Measurements from ENCODE around the gene CHRNG.
"Not testable (repeated sequence)": the region's sequence is repeated elsewhere in the genome, so short reads cannot be mapped to it uniquely, and the experiment has no call there.

CHRNG gene

DNA sequence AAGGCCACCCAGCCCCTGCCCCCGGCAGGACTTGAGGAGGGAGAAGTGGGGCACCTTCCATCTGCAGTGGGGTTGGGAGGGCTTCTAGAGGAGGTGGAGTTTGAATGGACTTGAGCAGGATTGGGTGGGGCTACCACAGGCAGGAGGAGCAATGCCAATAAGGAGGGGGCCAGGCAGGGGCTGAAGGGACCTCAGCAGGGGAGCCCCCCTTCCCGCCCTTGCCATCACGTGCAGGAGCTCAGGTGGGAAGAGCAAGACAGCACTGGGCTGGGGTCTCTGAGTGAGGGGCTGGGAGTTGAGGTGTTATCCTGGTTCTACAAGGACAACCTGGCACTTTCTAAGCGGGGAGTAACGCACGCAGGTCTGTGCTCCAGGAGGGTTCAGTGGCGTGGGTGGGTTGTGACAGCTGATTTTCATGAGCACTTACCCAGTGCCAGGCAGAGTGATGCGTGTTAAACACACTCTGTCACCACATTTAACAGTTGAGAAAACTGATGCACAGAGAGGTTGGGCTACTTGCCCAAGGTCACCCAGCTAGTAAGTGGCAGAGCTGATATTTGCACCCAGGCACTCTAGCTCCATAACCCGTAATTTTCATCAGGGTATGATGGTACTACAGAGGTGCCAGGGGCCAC, 8.7 kb upstream of the CHRNG start:
- ATAC-seq (no peak), DNase-seq (no peak)
- peak overlapping the region in 1 of 2 donors; percentile 92 for H3K27ac Mint-ChIP-seq
- H3K27me3 Mint-ChIP-seq, result peaks cover 73% of the 10 kb centered on the region
- H3K9me3 Mint-ChIP-seq, result no peaks in the 10 kb centered on the region
- peaks cover 15% of the 10 kb centered on the region for H3K4me1 Mint-ChIP-seq
- no peak overlapping the region for H3K4me3 Mint-ChIP-seq

DNA sequence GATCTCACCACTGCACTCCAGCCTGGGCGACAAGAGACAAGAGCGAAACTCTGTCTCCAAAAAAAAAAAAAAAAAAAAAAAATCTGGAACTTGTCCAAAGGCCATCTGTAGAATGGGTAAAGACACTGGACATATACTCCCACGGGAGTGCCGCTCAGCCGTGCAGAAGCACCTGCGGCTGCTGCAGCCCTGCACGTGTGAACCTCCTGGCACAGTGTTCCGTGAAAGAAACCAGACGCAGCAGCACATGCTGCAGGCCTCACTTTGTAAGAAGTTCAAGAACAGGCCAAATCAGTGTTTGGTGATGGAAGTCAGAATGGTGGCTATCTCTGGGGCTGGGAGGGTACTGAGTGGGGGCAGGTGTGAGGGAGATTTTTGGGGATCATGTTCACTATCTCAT, 7.1 kb upstream of the CHRNG start:
- H3K27me3 Mint-ChIP-seq, result peaks cover 69% of the 10 kb centered on the region
- H3K4me3 Mint-ChIP-seq, result no peak overlapping the region
- H3K27ac Mint-ChIP-seq, result no peak overlapping the region
- no peak for DNase-seq
- no peaks in the 10 kb centered on the region for H3K9me3 Mint-ChIP-seq
- no peak for ATAC-seq
- peaks cover 15% of the 10 kb centered on the region for H3K4me1 Mint-ChIP-seq

DNA sequence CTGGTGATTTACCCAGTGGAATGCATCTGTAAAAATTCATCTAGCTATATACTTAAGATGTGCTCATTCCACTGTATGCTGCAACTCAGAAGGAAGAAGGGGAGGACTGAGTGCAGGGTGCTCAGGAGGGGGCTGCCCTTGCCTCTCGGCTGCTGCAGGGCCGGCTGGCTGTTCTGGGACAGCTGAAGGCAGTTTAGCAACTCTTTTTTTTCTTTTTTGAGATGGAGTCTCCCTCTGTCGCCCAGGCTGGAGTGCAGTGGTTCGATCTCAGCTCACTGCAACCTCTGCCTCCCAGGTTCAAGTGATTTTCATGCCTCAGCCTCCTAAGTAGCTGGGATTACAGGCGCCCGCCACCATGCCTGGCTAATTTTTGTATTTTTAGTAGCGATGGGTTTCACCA, 6.7 kb upstream of the CHRNG start:
- not testable (repeated sequence) for H3K27ac Mint-ChIP-seq, DNase-seq, ATAC-seq, H3K4me3 Mint-ChIP-seq, H3K9me3 Mint-ChIP-seq
- Mint-ChIP-seq H3K27me3 (peaks cover 69% of the 10 kb centered on the region), H3K4me1 (peaks cover 15% of the 10 kb centered on the region)

DNA sequence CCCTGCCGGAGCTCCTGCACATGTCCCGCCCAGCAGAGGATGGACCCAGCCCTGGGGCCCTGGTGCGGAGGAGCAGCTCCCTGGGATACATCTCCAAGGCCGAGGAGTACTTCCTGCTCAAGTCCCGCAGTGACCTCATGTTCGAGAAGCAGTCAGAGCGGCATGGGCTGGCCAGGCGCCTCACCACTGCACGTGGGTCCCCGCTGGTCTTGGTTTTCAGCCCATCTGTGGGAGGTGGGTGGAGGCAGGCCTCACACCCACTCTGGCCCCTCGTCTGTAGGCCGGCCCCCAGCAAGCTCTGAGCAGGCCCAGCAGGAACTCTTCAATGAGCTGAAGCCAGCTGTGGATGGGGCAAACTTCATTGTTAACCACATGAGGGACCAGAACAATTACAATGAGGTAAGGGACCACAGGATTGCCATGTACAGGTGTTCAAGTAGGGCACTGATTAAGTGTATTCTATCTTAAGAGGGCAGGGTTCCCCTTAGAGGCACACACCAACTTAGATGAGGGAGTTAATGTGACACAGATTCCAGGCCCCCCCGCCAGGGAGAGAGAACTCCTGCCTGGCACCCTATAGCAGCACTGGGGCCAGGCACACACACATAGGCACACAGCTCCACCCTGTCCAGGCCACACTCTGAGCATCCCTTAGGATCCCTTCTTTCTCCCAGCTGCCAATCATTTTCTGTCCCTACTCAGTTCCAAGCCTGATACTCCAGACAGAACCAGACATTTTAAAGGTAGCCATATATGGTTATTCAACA, 5.4 kb upstream of the CHRNG start:
- no peak overlapping the region for H3K4me3 Mint-ChIP-seq
- H3K27ac Mint-ChIP-seq, result no peak overlapping the region
- ATAC-seq (no peak), DNase-seq (no peak)
- H3K4me1 Mint-ChIP-seq, result peaks cover 14% of the 10 kb centered on the region
- H3K9me3 Mint-ChIP-seq, result no peaks in the 10 kb centered on the region
- H3K27me3 Mint-ChIP-seq, result peaks cover 69% of the 10 kb centered on the region

DNA sequence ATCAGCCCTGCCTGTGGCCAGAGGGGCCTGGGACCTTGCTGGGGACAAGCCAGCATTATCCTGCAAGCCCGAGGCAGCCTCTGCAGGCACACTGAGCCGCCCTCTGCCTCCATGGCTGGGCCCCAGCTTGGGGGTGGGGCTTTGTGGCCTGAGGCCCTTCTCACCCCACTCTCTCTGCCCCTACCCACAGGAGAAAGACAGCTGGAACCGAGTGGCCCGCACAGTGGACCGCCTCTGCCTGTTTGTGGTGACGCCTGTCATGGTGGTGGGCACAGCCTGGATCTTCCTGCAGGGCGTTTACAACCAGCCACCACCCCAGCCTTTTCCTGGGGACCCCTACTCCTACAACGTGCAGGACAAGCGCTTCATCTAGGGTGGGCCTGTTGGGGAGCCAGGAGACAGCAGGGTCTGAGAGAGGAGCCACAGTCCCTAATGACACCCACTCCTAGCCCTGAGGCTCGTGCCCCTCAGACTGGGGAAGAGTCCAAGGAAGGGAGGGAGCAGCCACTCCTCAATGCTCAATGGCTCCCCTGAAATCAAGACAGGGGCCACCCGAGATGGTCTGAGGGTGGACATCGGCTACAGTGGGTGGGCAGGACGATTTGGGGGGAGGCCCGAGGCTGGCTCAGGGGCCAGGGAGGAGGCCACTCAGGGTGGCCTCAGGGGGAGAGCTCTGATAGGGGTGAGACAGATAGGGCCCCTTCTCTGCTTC, 4.4 kb upstream of the CHRNG start:
- Mint-ChIP-seq H3K27ac (no peak overlapping the region), H3K9me3 (no peaks in the 10 kb centered on the region), H3K4me3 (no peak overlapping the region), H3K4me1 (peaks cover 14% of the 10 kb centered on the region), H3K27me3 (peaks cover 64% of the 10 kb centered on the region)
- ATAC-seq (no peak), DNase-seq (no peak)

DNA sequence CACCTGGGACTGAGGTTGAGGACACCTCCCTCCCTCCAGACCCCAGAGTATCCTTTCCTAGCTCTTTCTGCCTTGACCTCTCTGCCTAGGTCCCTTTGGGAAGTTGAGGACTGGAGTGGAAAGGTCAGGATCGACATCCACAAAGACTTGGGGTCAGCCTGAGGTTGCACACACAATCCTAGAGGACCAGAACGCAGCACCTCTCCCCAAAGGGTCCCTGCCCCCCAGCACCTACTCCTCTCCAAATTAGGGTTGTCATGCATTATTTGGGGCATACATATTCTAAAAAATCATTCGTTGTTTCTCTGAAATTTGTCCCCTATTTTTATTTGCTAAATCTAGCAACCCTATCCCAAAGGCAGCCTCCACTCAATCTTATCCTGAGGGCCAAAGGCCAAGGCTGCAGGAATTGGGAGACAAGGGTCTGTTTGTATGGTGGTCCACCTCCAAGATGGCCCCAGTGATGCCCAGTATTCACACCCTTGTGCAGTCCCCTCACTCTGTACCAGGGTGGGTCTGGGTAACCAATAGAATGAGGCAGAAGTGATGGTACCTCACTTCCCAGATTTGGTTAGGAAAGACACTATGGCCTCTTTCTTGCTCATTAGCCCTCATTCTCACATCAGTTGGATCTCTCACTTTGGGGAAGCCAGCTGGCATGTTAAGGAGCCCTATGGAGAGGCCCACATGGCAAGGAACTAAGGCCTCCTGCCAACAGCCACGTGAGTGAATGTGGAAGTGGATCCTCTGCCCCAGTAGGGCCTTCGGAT, 3.5 kb upstream of the CHRNG start:
- H3K27ac Mint-ChIP-seq, result no peak overlapping the region
- no peak for DNase-seq
- H3K4me1 Mint-ChIP-seq, result peaks cover 14% of the 10 kb centered on the region
- ATAC-seq, result no peak
- H3K4me3 Mint-ChIP-seq, result no peak overlapping the region
- no peaks in the 10 kb centered on the region for H3K9me3 Mint-ChIP-seq
- H3K27me3 Mint-ChIP-seq, result peaks cover 55% of the 10 kb centered on the region

DNA sequence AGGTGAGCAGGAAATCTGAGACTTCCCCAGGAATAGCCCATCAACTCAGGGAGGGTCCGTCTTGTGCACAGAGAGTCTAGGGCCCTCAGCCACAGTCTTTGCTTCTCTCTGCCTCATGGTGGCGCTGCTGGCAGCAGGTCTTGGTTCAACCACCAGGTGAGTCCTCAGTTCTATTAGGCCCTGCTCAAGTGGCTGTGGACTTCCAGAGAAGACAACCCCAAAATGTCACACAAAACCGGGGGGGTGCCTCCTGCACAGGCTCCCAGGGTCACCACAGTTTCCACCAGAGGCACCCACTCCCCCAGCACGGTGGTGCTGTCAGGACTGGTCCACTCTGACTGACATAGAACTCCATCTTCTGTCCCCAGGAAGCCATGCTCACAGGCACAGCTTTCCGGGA, 2.4 kb upstream of the CHRNG start:
- Mint-ChIP-seq H3K4me3 (no peak overlapping the region), H3K27ac (no peak overlapping the region), H3K9me3 (no peaks in the 10 kb centered on the region), H3K27me3 (peaks cover 49% of the 10 kb centered on the region), H3K4me1 (peaks cover 20% of the 10 kb centered on the region)
- ATAC-seq (peak; percentile 27), DNase-seq (no peak)

DNA sequence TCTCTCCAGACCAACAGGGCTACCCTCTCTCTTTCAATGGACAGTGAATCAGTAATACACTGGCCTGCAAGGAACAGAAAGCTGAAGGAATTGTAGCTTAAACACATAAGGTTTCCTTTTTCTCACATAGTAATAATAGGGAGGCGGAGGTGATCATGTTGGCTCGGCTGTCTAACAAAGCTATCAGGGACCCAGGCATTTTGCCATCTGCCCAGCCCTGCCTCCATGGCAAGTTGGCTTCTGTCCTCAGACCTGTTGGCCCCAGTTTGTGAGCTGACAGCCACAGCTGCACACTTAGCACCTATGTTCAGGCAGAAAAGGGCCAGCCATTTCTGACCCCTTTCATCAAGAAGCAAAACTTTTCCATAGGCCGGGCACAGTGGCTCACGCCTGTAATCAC, 2.0 kb upstream of the CHRNG start:
- Mint-ChIP-seq H3K4me3 (no peak overlapping the region), H3K4me1 (peaks cover 20% of the 10 kb centered on the region), H3K9me3 (no peaks in the 10 kb centered on the region), H3K27ac (peak overlapping the region in 1 of 2 donors; percentile 48), H3K27me3 (peaks cover 47% of the 10 kb centered on the region)
- no peak for ATAC-seq
- no peak for DNase-seq

DNA sequence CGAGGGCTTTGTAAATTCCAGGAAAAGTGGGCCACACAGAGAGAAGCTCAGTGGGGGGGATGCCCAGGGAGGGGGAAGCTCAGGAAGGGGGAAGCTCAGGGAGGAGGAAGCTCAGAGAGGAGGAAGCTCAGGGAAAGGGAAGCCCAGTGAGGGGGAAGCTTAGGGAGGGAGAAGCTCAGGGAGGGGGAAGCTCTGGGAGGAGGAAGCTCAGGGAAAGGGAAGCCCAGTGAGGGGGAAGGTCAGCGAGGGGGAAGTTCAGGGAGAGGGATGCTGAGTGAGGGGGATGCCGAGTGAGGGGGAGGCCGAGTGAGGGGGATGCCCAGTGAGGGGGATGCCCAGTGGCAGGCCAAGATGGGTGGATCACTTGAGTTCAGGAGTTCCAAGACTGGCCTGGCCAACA, 821 bp upstream of the CHRNG start:
- Mint-ChIP-seq H3K4me3 (no peak overlapping the region), H3K27ac (peak overlapping the region in 1 of 2 donors; percentile 76), H3K4me1 (peaks cover 20% of the 10 kb centered on the region), H3K27me3 (peaks cover 35% of the 10 kb centered on the region), H3K9me3 (no peaks in the 10 kb centered on the region)
- ATAC-seq (no peak), DNase-seq (no peak)

DNA sequence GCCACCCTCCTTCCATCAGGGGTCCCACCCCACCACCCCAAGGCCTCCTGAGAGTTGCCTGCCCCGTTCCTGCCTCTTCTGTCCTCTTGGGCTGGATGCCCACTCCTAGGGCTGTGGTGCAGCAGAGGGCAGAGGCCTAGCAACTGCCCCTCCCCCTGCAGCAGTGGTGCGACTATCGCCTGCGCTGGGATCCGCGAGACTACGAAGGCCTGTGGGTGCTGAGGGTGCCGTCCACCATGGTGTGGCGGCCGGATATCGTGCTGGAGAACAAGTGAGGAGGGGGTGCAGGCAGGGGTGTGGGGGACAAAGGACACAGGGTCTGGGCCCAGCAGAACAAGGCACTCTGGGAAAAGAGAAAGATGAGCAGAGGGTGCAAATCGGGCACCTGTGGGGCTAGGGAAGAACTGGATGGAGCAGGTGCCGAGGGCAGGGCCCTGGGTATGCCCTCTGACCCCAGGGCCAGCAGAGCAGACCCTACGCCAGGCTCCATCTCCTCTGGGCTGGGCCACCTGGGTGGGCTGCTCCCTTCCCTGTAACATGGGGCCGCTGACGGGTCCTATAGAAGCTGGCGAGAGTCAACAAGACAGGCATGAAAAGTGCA, 1.0 kb downstream of the CHRNG start:
- ATAC-seq, result peak; percentile 8
- H3K4me3 Mint-ChIP-seq, result no peak overlapping the region
- H3K4me1 Mint-ChIP-seq, result peaks cover 20% of the 10 kb centered on the region
- DNase-seq, result no peak
- H3K27me3 Mint-ChIP-seq, result peaks cover 23% of the 10 kb centered on the region
- peak overlapping the region in 1 of 2 donors; percentile 9 for H3K27ac Mint-ChIP-seq
- H3K9me3 Mint-ChIP-seq, result no peaks in the 10 kb centered on the region

DNA sequence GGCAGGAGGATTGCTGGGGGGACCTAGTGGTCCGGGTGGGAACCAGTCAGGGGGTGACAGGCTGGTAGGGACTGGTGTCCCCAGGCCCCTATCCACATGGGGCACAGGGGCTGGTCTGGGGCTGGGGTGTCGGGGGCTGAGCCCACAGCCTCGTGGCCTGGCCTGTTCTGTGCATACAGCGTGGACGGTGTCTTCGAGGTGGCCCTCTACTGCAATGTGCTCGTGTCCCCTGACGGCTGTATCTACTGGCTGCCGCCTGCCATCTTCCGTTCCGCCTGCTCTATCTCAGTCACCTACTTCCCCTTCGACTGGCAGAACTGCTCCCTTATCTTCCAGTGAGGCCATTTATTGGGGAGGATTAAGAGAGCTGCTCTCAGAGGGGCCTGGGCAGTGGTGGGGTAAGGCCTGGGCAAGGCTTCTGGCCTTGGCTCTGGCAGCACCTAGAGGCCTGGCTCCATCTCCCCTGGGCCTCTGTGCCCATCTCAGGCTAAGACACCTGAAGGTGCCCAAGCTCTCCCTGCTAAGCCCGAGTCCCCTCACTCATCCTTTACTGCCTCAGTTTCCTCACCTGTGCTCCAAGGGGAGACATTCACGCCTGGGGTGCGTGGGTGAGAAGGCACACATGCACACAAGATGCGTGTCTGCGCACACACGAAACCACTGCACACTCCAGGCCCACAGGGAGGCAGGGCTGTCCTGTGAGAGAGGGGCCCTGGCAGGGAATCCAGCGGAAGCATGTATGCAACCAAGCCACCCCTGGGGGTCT, 1.9 kb downstream of the CHRNG start:
- Mint-ChIP-seq H3K4me3 (no peak overlapping the region), H3K4me1 (peaks cover 20% of the 10 kb centered on the region), H3K27me3 (peaks cover 18% of the 10 kb centered on the region), H3K27ac (peak overlapping the region in 1 of 2 donors; percentile 87), H3K9me3 (no peaks in the 10 kb centered on the region)
- DNase-seq (no peak), ATAC-seq (peak; percentile 34)

DNA sequence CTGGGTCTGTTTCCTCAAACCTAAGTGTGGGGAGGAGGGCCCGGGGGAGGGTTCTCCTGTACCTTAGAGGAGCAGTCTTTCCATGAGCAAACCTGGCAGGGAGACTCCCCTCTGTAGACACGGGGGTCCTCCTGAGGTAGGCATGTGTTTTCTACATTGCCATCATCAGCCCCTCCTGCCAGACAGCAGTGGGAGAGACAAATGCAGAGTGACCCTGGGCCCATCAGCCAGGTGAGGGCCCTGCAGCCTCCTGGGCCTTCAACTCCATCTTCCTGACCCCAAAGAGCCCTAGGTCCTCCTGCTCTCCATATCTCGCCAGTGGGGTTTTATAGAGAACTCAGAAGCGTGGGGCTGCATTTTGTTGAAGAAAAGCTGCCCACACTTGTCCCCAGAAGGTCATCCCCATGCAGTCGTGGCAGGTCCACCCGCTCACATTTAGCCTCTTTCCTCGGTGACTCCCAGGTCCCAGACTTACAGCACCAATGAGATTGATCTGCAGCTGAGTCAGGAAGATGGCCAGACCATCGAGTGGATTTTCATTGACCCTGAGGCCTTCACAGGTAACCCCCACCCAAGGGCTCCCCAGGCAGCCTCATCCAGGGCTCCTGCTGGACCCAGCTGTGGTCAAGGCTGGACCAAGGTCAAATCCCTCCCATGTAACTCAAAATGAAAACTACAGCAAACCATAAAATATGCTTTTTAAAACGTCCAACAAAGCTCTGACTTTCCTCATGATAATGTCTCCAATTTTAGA, 2.6 kb downstream of the CHRNG start:
- ATAC-seq (no peak), DNase-seq (no peak)
- peaks cover 18% of the 10 kb centered on the region for H3K27me3 Mint-ChIP-seq
- H3K4me1 Mint-ChIP-seq, result peaks cover 25% of the 10 kb centered on the region
- H3K27ac Mint-ChIP-seq, result no peak overlapping the region
- H3K9me3 Mint-ChIP-seq, result no peaks in the 10 kb centered on the region
- H3K4me3 Mint-ChIP-seq, result no peak overlapping the region

DNA sequence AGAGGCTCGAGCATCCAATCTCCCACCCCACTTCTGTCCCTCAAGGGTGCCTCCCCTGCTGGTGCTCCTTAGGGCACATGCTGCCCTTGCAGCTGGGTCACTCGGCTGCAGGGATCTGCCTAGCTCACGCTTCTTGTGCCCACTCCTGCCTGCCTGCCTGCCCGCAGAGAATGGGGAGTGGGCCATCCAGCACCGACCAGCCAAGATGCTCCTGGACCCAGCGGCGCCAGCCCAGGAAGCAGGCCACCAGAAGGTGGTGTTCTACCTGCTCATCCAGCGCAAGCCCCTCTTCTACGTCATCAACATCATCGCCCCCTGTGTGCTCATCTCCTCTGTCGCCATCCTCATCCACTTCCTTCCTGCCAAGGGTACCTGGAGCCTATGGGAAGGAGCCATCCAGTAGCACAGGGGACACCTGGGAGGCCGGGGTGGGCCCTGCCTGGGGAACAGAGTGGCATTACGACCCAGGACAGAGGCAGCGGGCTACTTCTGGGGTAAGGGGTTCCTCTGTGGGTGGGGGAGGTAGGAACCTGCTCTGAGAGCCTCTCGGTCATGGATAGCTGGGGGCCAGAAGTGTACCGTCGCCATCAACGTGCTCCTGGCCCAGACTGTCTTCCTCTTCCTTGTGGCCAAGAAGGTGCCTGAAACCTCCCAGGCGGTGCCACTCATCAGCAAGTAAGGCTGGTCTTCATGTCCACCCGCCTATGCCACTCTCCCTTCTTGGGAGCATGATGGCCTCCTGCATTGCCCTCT, 3.4 kb downstream of the CHRNG start:
- no peaks in the 10 kb centered on the region for H3K9me3 Mint-ChIP-seq
- H3K27me3 Mint-ChIP-seq, result peaks cover 16% of the 10 kb centered on the region
- peaks cover 32% of the 10 kb centered on the region for H3K4me1 Mint-ChIP-seq
- DNase-seq, result no peak
- no peak overlapping the region for H3K27ac Mint-ChIP-seq
- ATAC-seq, result no peak
- no peak overlapping the region for H3K4me3 Mint-ChIP-seq
